ENCODE measurements around the gene NAT16. TPM values are rescaled to one million over a fixed set of nuclear protein-coding genes. Genes with fewer than 3 reads are reported as not detected.

Gene NAT16
- total and polyA plus RNA-seq, 10 of the 15 experiments (the other 5 are each of a cell fraction or from before 2014, with no cell fraction given) = not detected

DNA sequence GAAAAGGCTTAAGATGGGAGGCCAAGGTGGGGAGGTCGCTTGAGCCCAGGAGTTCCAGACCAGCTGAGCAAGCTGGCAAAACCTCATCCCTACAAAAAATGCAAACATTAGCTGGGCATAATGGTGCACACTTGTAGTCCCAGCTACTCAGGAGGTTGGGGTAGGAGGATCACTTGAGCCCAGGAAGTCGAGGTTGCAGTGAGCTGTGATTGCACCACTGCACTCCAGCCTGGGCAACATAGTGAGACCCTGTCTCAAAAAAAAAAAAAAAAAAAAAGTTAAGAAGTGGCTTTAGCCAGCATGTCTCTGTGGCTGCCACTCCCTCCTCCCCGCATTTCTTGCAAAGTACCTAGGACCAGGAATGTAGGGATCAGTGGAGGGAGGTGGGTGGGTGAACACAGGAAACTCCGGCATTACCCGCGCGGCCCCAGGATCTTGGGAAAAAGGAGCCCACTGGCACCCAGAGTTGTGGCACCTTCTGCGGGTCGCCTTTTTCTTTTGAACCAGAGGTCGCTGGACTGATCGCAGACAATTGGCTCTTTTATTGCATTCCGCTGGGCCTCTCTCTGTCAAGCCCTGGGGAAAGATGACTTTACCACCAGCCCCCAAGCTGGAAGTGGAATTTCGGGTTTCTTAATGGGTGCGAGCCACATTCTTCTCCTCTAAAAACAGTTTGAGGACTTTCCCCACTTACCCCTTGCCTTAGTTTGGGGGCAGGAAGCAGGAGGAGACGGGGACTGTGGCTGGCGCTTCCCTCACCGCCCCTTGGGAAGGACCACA is 18.2 kb downstream of the NAT16 start:
- WGBS (ENCODE audit: insufficient coverage, insufficient replicate concordance, low lambda C conversion rate, missing lambda C conversion rate) = 74% methylated on average over 17 of the region's 17 CpGs
- no peak for ATAC-seq
- Histone ChIP-seq H3K4me1 (ENCODE audit: control insufficient read depth, insufficient read depth, low read length) (peaks cover 4% of the 10 kb centered on the region), H3K27ac (ENCODE audit: control insufficient read depth, insufficient read depth) (no peak overlapping the region), H3K27me3 (replicated peaks in 1 of 2; ENCODE audit: control insufficient read depth in 2 of 2, insufficient read depth in 2 of 2, low read length in 1 of 2) (peaks cover 8 to 14% of the 10 kb centered on the region in 2 experiments; a peak in 3 of 4 replicates), H2AFZ (ENCODE audit: control insufficient read depth, low read depth, low read length) (no peak overlapping the region), H4K20me1 (ENCODE audit: control insufficient read depth, insufficient read depth) (no peaks in the 10 kb centered on the region), H3K79me2 (ENCODE audit: control insufficient read depth, insufficient read depth, low read length) (no peaks in the 10 kb centered on the region), H3K9me3 (replicated peaks; ENCODE audit: control insufficient read depth, insufficient read depth, low read length) (no peaks in the 10 kb centered on the region; the same call in 2 of the 3 replicates), H3K36me3 (ENCODE audit: control insufficient read depth in 2 of 2, insufficient read depth in 2 of 2, low read length in 1 of 2) (peaks cover 5 to 7% of the 10 kb centered on the region in 2 experiments), H3K4me2 (ENCODE audit: control insufficient read depth, insufficient read depth) (no peak overlapping the region), H3K9ac (ENCODE audit: control insufficient read depth, insufficient read depth, low read length) (no peak overlapping the region), H3K4me3 (peak overlapping the region; percentile 23; the same call in 1 of the 2 replicates)
- TF ChIP-seq DPF2 (IDR thresholded peaks at IDR 0.05) (no peak), IKZF2 (IDR thresholded peaks at IDR 0.05) (no peak)
- POLR2A ChIA-PET = no interaction called here
- intact Hi-C loops (cut with micrococcal nuclease; ENCODE audit: unreplicated experiment) (no loop called here), in situ Hi-C loops (cut with MboI) (no loop called here)
- no peak for FAIRE-seq
- no TSS peak for BruUV-seq (replicated peaks)
- CTCF ChIA-PET = interaction anchor here (0.9 to 2.3 kb wide), 2 partner anchors 18 to 21 kb away, joined by 3 to 11 read pairs; no protein-coding TSS in a partner anchor
- no peak for DNase-seq (ENCODE audit: low read depth, low spot score)
- RAD21 ChIA-PET (ENCODE audit: unreplicated experiment) = interaction anchor here (0.8 to 0.9 kb wide), 2 partner anchors 18 to 128 kb away, joined by 3 to 4 read pairs; no protein-coding TSS in a partner anchor
- SMC1A ChIA-PET (ENCODE audit: uncharacterized antibody, unreplicated experiment) = interaction anchor here (0.9 kb wide), 1 partner anchor 21 kb away, joined by 3 read pairs; no protein-coding TSS in a partner anchor

DNA sequence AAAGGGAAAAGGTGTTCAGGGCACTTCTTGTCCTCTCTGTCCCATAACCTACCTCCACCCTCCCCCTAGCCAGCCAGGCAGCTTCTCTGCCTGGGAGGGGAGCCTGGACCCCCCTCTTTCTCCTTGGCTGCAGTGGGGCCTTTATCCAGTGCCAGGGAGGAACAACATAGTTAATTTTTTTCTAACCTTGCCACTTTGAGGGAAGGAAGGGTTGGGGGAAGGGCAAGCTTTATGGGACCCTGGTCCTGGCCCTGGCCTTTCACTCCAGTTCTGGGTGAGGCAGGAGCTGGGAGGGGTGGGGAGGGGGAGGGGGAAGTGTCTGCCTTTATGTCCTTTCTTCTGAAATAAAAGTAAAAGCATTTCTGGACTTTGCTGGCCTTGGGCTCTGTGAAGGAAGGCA is 19.2 kb downstream of the NAT16 start:
- intact Hi-C loops (cut with micrococcal nuclease; ENCODE audit: unreplicated experiment) (no loop called here), in situ Hi-C loops (cut with MboI) (no loop called here)
- peaks cover 4% of the 10 kb centered on the region for H3K4me1 ChIP-seq (ENCODE audit: control insufficient read depth, insufficient read depth, low read length)
- peaks cover 8 to 9% of the 10 kb centered on the region in 2 experiments; a peak in 3 of 4 replicates for H3K27me3 ChIP-seq (replicated peaks in 1 of 2; ENCODE audit: control insufficient read depth in 2 of 2, insufficient read depth in 2 of 2, low read length in 1 of 2)
- H2AFZ ChIP-seq (ENCODE audit: control insufficient read depth, low read depth, low read length) = no peak overlapping the region
- H3K27ac ChIP-seq (ENCODE audit: control insufficient read depth, insufficient read depth) = no peak overlapping the region
- H3K36me3 ChIP-seq (ENCODE audit: control insufficient read depth in 2 of 2, insufficient read depth in 2 of 2, low read length in 1 of 2) = peaks cover 5 to 7% of the 10 kb centered on the region in 2 experiments
- no TSS peak for BruUV-seq (replicated peaks)
- ChIA-PET CTCF (no interaction called here), RAD21 (ENCODE audit: unreplicated experiment) (interaction anchor here (0.7 to 0.8 kb wide), 2 partner anchors 129 to 1236 kb away, joined by 3 to 4 read pairs; no protein-coding TSS in a partner anchor), POLR2A (interaction anchor here (0.6 kb wide), 1 partner anchor 92 kb away, joined by 3 read pairs; no protein-coding TSS in a partner anchor), SMC1A (ENCODE audit: uncharacterized antibody, unreplicated experiment) (interaction anchor here (0.9 kb wide), 1 partner anchor 20 kb away, joined by 3 read pairs; no protein-coding TSS in a partner anchor)
- H3K79me2 ChIP-seq (ENCODE audit: control insufficient read depth, insufficient read depth, low read length) = no peaks in the 10 kb centered on the region
- H3K4me3 ChIP-seq = no peak overlapping the region
- H3K9me3 ChIP-seq (replicated peaks; ENCODE audit: control insufficient read depth, insufficient read depth, low read length) = no peaks in the 10 kb centered on the region; the same call in 2 of the 3 replicates
- DNase-seq (ENCODE audit: low read depth, low spot score) = no peak
- H3K9ac ChIP-seq (ENCODE audit: control insufficient read depth, insufficient read depth, low read length) = no peak overlapping the region
- ATAC-seq = no peak
- H3K4me2 ChIP-seq (ENCODE audit: control insufficient read depth, insufficient read depth) = no peak overlapping the region
- H4K20me1 ChIP-seq (ENCODE audit: control insufficient read depth, insufficient read depth) = no peaks in the 10 kb centered on the region
- FAIRE-seq = no peak
- TF ChIP-seq RCOR1 (conservative IDR thresholded peaks at IDR 0.05; ENCODE audit: low read depth, low read length) = no peak
- TF ChIP-seq, protein P1, sequence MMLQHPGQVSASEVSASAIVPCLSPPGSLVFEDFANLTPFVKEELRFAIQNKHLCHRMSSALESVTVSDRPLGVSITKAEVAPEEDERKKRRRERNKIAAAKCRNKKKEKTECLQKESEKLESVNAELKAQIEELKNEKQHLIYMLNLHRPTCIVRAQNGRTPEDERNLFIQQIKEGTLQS (IDR thresholded peaks at IDR 0.05; ENCODE audit: borderline replicate concordance, extremely low read depth, low read depth, low read length) = no peak
- TF ChIP-seq EP300 (IDR thresholded peaks at IDR 0.05; ENCODE audit: borderline replicate concordance in 1 of 2, control insufficient read depth in 1 of 2, low read depth in 2 of 2, low read length in 2 of 2) = no peak
- TF ChIP-seq CREM (IDR thresholded peaks at IDR 0.05; ENCODE audit: low read depth) = no peak
- TF ChIP-seq BRCA1 (IDR thresholded peaks at IDR 0.05; ENCODE audit: low read depth, low read length) = no peak
- TF ChIP-seq, protein P2, sequence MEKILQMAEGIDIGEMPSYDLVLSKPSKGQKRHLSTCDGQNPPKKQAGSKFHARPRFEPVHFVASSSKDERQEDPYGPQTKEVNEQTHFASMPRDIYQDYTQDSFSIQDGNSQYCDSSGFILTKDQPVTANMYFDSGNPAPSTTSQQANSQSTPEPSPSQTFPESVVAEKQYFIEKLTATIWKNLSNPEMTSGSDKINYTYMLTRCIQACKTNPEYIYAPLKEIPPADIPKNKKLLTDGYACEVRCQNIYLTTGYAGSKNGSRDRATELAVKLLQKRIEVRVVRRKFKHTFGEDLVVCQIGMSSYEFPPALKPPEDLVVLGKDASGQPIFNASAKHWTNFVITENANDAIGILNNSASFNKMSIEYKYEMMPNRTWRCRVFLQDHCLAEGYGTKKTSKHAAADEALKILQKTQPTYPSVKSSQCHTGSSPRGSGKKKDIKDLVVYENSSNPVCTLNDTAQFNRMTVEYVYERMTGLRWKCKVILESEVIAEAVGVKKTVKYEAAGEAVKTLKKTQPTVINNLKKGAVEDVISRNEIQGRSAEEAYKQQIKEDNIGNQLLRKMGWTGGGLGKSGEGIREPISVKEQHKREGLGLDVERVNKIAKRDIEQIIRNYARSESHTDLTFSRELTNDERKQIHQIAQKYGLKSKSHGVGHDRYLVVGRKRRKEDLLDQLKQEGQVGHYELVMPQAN (conservative IDR thresholded peaks at IDR 0.05) = no peak
- no peak for TF ChIP-seq STAT1 (conservative IDR thresholded peaks at IDR 0.05)
- TF ChIP-seq FOS (IDR thresholded peaks at IDR 0.05; ENCODE audit: borderline replicate concordance, extremely low read depth, insufficient read length) = no peak

All from GM12878 (cell line).